Measurements from ENCODE around the gene ARHGEF16.
A peak's percentile ranks its signal among the peaks of the same experiment; 100 is the strongest.

Gene ARHGEF16

DNA sequence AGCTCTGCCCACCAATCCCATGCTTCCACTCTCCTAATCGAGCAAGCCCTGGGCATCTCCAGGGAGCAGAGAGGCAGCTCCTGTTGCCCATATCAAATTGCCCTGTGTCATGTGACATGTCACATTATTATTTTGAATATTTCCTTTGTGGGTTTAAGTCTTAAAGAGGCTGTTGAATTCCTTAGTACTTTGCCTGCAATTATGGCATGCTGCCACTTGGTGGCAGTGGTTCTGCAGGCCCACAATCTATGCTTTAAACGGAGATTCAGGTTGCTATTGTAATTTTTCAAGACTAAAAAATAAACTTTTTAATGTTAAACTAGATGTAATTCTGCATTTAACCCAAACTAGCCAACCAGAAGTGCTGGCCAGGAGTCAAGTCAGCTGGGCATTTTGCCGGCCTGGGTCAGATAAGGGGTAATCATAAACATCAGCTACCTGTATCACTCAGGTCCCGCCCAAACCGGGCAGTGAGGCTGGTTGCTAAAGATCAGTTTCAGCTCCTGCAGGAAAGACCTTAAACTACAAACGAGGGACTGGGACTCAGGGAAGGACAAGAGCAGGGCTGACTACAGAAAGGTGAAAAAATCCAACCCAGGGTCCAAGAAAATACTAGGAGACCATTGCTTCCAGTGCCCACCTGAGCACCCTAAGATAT lies 37.3 kb upstream of the ARHGEF16 start:
- DNase-seq (ENCODE audit: low spot score) (no peak), ATAC-seq (ENCODE audit: low read depth) (no peak)
- H3K27me3 ChIP-seq (ENCODE audit: insufficient read depth, poor library complexity, severe bottlenecking): peaks cover 16% of the 10 kb centered on the region
- H3K36me3 ChIP-seq (ENCODE audit: low read depth): no peaks in the 10 kb centered on the region
- H3K4me1 ChIP-seq (ENCODE audit: insufficient read depth, poor library complexity, severe bottlenecking): no peaks in the 10 kb centered on the region
- H3K9me3 ChIP-seq (ENCODE audit: severe bottlenecking): no peaks in the 10 kb centered on the region
- H3K4me3 ChIP-seq (ENCODE audit: severe bottlenecking): no peak overlapping the region
- no peak overlapping the region for H3K27ac ChIP-seq (ENCODE audit: poor library complexity, severe bottlenecking)
- TF ChIP-seq, protein P1, sequence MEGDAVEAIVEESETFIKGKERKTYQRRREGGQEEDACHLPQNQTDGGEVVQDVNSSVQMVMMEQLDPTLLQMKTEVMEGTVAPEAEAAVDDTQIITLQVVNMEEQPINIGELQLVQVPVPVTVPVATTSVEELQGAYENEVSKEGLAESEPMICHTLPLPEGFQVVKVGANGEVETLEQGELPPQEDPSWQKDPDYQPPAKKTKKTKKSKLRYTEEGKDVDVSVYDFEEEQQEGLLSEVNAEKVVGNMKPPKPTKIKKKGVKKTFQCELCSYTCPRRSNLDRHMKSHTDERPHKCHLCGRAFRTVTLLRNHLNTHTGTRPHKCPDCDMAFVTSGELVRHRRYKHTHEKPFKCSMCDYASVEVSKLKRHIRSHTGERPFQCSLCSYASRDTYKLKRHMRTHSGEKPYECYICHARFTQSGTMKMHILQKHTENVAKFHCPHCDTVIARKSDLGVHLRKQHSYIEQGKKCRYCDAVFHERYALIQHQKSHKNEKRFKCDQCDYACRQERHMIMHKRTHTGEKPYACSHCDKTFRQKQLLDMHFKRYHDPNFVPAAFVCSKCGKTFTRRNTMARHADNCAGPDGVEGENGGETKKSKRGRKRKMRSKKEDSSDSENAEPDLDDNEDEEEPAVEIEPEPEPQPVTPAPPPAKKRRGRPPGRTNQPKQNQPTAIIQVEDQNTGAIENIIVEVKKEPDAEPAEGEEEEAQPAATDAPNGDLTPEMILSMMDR (IDR thresholded peaks at IDR 0.05; ENCODE audit: poor library complexity, severe bottlenecking): no peak

DNA sequence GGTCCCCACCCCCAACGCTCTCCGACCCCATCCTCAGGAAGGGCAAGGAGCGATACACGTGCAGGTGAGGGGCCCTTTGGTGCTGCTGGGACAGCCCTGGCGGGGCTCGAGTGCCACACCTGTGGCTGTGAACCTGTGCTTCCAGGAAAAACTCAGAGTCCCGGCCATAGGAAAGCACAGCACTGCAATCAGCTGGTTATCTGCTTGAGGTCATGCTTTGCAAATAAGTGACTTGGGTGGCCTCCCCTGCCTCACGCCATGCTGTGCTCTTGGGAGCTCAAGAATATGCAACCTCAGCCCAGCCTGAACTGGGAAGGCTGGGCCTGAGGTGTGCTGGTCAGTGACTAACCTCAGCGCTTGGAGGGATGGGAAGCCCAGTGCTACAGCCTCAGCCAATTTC lies 36.5 kb upstream of the ARHGEF16 start:
- TF ChIP-seq, protein P1 (IDR thresholded peaks at IDR 0.05; ENCODE audit: poor library complexity, severe bottlenecking): no peak
- DNase-seq (ENCODE audit: low spot score) (no peak), ATAC-seq (ENCODE audit: low read depth) (no peak)
- Histone ChIP-seq H3K27ac (ENCODE audit: poor library complexity, severe bottlenecking) (no peak overlapping the region), H3K9me3 (ENCODE audit: severe bottlenecking) (no peaks in the 10 kb centered on the region), H3K4me3 (ENCODE audit: severe bottlenecking) (no peak overlapping the region), H3K36me3 (ENCODE audit: low read depth) (no peaks in the 10 kb centered on the region), H3K27me3 (ENCODE audit: insufficient read depth, poor library complexity, severe bottlenecking) (peaks cover 16% of the 10 kb centered on the region), H3K4me1 (ENCODE audit: insufficient read depth, poor library complexity, severe bottlenecking) (no peaks in the 10 kb centered on the region)

DNA sequence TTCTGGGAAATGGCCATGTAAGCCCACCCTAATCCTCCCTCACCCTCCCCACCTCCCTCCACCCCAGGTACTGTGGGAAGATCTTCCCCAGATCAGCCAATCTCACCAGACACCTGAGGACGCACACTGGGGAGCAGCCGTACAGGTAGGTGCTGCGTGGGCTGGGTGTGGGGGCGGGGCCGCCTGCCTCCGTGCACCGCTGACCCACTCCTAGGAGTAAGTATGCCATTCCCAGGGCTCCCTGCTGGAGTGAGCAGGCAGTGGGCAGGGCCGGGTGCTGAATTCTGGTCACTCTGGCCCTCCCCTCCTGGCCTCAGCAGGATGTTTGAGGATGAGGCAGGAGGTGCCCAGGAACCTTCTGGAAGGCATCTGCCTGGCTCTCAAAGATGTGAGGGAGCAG lies 35.9 kb upstream of the ARHGEF16 start:
- TF ChIP-seq, protein P1 (IDR thresholded peaks at IDR 0.05; ENCODE audit: poor library complexity, severe bottlenecking): no peak
- Histone ChIP-seq H3K4me1 (ENCODE audit: insufficient read depth, poor library complexity, severe bottlenecking) (no peaks in the 10 kb centered on the region), H3K4me3 (ENCODE audit: severe bottlenecking) (no peak overlapping the region), H3K36me3 (ENCODE audit: low read depth) (no peaks in the 10 kb centered on the region), H3K27me3 (ENCODE audit: insufficient read depth, poor library complexity, severe bottlenecking) (peaks cover 16% of the 10 kb centered on the region), H3K27ac (ENCODE audit: poor library complexity, severe bottlenecking) (no peak overlapping the region), H3K9me3 (ENCODE audit: severe bottlenecking) (no peaks in the 10 kb centered on the region)
- no peak for ATAC-seq (ENCODE audit: low read depth)
- DNase-seq (ENCODE audit: low spot score): no peak

DNA sequence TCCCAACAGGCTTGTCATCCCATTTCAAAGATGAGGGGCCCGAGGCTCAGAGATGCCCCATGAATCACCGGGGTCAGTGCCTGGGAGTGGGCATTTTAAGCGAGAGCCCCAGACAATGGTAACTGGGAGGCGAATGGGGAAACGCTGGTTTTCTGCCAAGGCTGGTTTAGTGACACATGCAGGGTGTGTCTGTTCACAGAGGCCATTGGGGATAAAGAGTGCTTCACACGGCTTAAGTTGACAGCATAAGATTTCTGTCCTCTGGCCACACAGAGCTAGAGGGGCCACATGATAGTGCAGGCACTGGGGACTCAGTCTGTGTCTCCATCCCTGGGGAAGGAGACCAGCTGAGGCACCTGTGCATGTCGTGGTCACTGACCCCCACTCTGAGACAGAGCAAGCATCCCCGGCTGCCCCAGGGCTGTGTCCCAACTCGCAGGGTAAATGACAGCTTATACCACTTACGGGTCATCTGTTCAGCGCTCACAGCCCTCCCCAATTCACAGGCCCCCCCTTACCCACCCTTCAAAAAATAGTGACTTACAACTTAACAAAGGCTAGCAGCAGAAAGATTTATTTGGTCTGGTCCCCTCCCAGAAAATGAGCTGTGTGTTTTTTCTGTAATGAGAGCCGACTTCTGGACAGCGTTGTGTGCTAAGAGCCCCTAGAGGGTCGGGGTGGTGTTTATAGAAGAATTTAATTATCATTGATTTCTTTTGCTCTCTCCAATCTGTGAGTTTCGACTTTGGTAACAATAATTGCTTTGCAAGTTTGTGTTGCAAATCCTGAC lies 34.9 kb upstream of the ARHGEF16 start:
- TF ChIP-seq, protein P1 (IDR thresholded peaks at IDR 0.05; ENCODE audit: poor library complexity, severe bottlenecking): no peak
- no peak for DNase-seq (ENCODE audit: low spot score)
- H3K27me3 ChIP-seq (ENCODE audit: insufficient read depth, poor library complexity, severe bottlenecking): peaks cover 16% of the 10 kb centered on the region
- no peaks in the 10 kb centered on the region for H3K4me1 ChIP-seq (ENCODE audit: insufficient read depth, poor library complexity, severe bottlenecking)
- no peak overlapping the region for H3K27ac ChIP-seq (ENCODE audit: poor library complexity, severe bottlenecking)
- H3K9me3 ChIP-seq (ENCODE audit: severe bottlenecking): no peaks in the 10 kb centered on the region
- no peaks in the 10 kb centered on the region for H3K36me3 ChIP-seq (ENCODE audit: low read depth)
- 0 out of 3 replicates have a peak, but pooled peaks have one; percentile 34 for ATAC-seq (ENCODE audit: low read depth)
- no peak overlapping the region for H3K4me3 ChIP-seq (ENCODE audit: severe bottlenecking)
